22Rv1 (cell line): ENCODE data around the gene ELSPBP1.

Experiments used
- ZFX ChIP-seq: fragments of 450-650 bp; IDR thresholded peaks from 2 replicates; pipeline ENCODE4 v1.6.1; 2017; ENCODE audit warnings: antibody characterized with exemption, borderline replicate concordance
- TF ChIP-seq, protein P1 (sequence below): fragments of 450-650 bp; IDR thresholded peaks from 2 replicates; pipeline ENCODE4 v1.5.1; 2017; ENCODE audit warnings: mild to moderate bottlenecking

GRCh38 chr19:48010932-48011758 lies 16.7 kb downstream of the ELSPBP1 start:
- TF ChIP-seq, protein P1, sequence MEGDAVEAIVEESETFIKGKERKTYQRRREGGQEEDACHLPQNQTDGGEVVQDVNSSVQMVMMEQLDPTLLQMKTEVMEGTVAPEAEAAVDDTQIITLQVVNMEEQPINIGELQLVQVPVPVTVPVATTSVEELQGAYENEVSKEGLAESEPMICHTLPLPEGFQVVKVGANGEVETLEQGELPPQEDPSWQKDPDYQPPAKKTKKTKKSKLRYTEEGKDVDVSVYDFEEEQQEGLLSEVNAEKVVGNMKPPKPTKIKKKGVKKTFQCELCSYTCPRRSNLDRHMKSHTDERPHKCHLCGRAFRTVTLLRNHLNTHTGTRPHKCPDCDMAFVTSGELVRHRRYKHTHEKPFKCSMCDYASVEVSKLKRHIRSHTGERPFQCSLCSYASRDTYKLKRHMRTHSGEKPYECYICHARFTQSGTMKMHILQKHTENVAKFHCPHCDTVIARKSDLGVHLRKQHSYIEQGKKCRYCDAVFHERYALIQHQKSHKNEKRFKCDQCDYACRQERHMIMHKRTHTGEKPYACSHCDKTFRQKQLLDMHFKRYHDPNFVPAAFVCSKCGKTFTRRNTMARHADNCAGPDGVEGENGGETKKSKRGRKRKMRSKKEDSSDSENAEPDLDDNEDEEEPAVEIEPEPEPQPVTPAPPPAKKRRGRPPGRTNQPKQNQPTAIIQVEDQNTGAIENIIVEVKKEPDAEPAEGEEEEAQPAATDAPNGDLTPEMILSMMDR: no peak
- TF ChIP-seq ZFX: no peak
